H9 (cell line): Measurements from ENCODE around the gene ATP6V1D. TPM values are rescaled to one million over a fixed set of nuclear protein-coding genes. Genes with fewer than 3 reads are reported as not detected.

Source experiments
- DNase-seq: peaks from one replicate; pipeline ENCODE4 v3.0.0-alpha.2; 2017
- H2AFZ ChIP-seq: one replicate; pipeline ENCODE4 v1.6.1; 2013; ENCODE audit warnings: mild to moderate bottlenecking, low read length, control low read depth, moderate library complexity
- H2AK5ac ChIP-seq: 2 replicates; pipeline ENCODE4 v1.6.1; 2013; ENCODE audit warnings: low read length, control low read depth, mixed read lengths; ENCODE audit not compliant: insufficient read length
- H2BK120ac ChIP-seq: one replicate; pipeline ENCODE4 v1.6.1; 2013; ENCODE audit warnings: low read depth, mild to moderate bottlenecking, low read length, control low read depth, inconsistent platforms; ENCODE audit not compliant: poor library complexity, severe bottlenecking
- H2BK12ac ChIP-seq: 2 replicates; pipeline ENCODE4 v1.6.1; 2013; ENCODE audit warnings: low read length, control low read depth, mixed read lengths, low read depth; ENCODE audit not compliant: insufficient read length
- H2BK15ac ChIP-seq: 2 replicates; pipeline ENCODE4 v1.6.1; 2013; ENCODE audit warnings: low read depth, low read length, control low read depth
- H2BK20ac ChIP-seq: one replicate; pipeline ENCODE4 v1.6.1; 2013; ENCODE audit warnings: low read depth, mild to moderate bottlenecking, low read length, control low read depth, inconsistent platforms; ENCODE audit not compliant: poor library complexity, severe bottlenecking
- H2BK5ac ChIP-seq: 2 replicates; pipeline ENCODE4 v1.6.1; 2013; ENCODE audit warnings: low read length, control low read depth, mixed read lengths; ENCODE audit not compliant: insufficient read length
- H3K14ac ChIP-seq: 2 replicates; pipeline ENCODE4 v1.6.1; 2013; ENCODE audit warnings: low read length, control low read depth; ENCODE audit not compliant: insufficient read depth
- H3K18ac ChIP-seq: 2 replicates; pipeline ENCODE4 v1.6.1; 2013; ENCODE audit warnings: low read depth, mild to moderate bottlenecking, mixed read lengths, low read length, control low read depth; ENCODE audit not compliant: insufficient read length
- H3K23ac ChIP-seq: 2 replicates; pipeline ENCODE4 v1.6.1; 2013; ENCODE audit warnings: low read length, control low read depth, mixed read lengths, low read depth; ENCODE audit not compliant: insufficient read length
- H3K23me2 ChIP-seq: 2 replicates; pipeline ENCODE4 v1.6.1; 2013; ENCODE audit warnings: low read depth, mild to moderate bottlenecking, mixed read lengths, low read length, control low read depth; ENCODE audit not compliant: insufficient read length, poor library complexity, severe bottlenecking
- H3K27ac ChIP-seq: 2 replicates; pipeline ENCODE4 v1.5.1; 2013; ENCODE audit warnings: low read length, control low read depth, mixed read lengths, low read depth; ENCODE audit not compliant: insufficient read length
- H3K27me3 ChIP-seq: 2 replicates; pipeline ENCODE4 v1.6.1; 2013; ENCODE audit warnings: low read length, control low read depth, inconsistent platforms; ENCODE audit not compliant: insufficient read depth
- H3K4ac ChIP-seq: 2 replicates; pipeline ENCODE4 v1.6.1; 2013; ENCODE audit warnings: low read depth, mild to moderate bottlenecking, control low read depth, inconsistent platforms, low read length, moderate library complexity
- H3K4me1 ChIP-seq: 2 replicates; pipeline ENCODE4 v1.6.1; 2013; ENCODE audit warnings: low read length, control low read depth, inconsistent platforms; ENCODE audit not compliant: insufficient read depth
- H3K4me2 ChIP-seq: 2 replicates; pipeline ENCODE4 v1.6.1; 2013; ENCODE audit warnings: low read length, control low read depth, mixed read lengths; ENCODE audit not compliant: insufficient read length, insufficient read depth
- H3K56ac ChIP-seq: 2 replicates; pipeline ENCODE4 v1.6.1; 2013; ENCODE audit warnings: low read depth, mild to moderate bottlenecking, mixed read lengths, low read length, control low read depth; ENCODE audit not compliant: insufficient read length
- H3K79me1 ChIP-seq: 2 replicates; pipeline ENCODE4 v1.6.1; 2013; ENCODE audit warnings: low read depth, mild to moderate bottlenecking, moderate library complexity, low read length, control low read depth, inconsistent platforms; ENCODE audit not compliant: insufficient read depth, poor library complexity, severe bottlenecking
- H3K79me2 ChIP-seq: 2 replicates; pipeline ENCODE4 v1.6.1; 2013; ENCODE audit warnings: low read length, control low read depth, inconsistent platforms; ENCODE audit not compliant: insufficient read depth
- H3K9ac ChIP-seq: 2 replicates; pipeline ENCODE4 v1.6.1; 2013; ENCODE audit warnings: low read length, control low read depth, mixed read lengths; ENCODE audit not compliant: insufficient read length; ENCODE audit errors: extremely low read depth
- H3K9me3 ChIP-seq: one replicate; pipeline ENCODE4 v1.6.1; 2013; ENCODE audit warnings: low read depth, low read length, inconsistent platforms; ENCODE audit not compliant: control insufficient read depth
- H3T11ph ChIP-seq: one replicate; pipeline ENCODE4 v1.6.1; 2013; ENCODE audit warnings: mild to moderate bottlenecking, low read length, control low read depth, inconsistent platforms
- H4K20me1 ChIP-seq: one replicate; pipeline ENCODE4 v1.6.1; 2013; ENCODE audit not compliant: control insufficient read depth, insufficient read length, insufficient read depth
- H4K5ac ChIP-seq: 2 replicates; pipeline ENCODE4 v1.6.1; 2013; ENCODE audit warnings: low read depth, mild to moderate bottlenecking, mixed read lengths, low read length, control low read depth; ENCODE audit not compliant: insufficient read length
- H4K8ac ChIP-seq: replicated peaks from 2 replicates; pipeline ENCODE4 v1.6.1; 2013; ENCODE audit warnings: low read length, control low read depth, mixed read lengths, low read depth; ENCODE audit not compliant: insufficient read length
- H4K91ac ChIP-seq: 2 replicates; pipeline ENCODE4 v1.6.1; 2013; ENCODE audit warnings: low read depth, mild to moderate bottlenecking, moderate library complexity, mixed read lengths, low read length, control low read depth; ENCODE audit not compliant: insufficient read length
- H3K27ac Mint-ChIP-seq, 3 experiments: 2 replicates in 2 of 3; 3 replicates in 1 of 3; pipeline ENCODE4 v1.8.0; 2020 to 2021; ENCODE audit warnings: mixed read lengths in 3 of 3, mild to moderate bottlenecking in 1 of 3, moderate library complexity in 1 of 3
- H3K27me3 Mint-ChIP-seq: 2 replicates; pipeline ENCODE4 v1.8.0; 2021; ENCODE audit warnings: low read depth, mild to moderate bottlenecking, moderate library complexity, mixed read lengths
- H3K36me3 Mint-ChIP-seq, 3 experiments: 2 replicates in 2 of 3; 3 replicates in 1 of 3; pipeline ENCODE4 v1.8.0; 2020 to 2021; ENCODE audit warnings: low read depth in 3 of 3, mixed read lengths in 3 of 3; ENCODE audit not compliant: insufficient read depth in 1 of 3
- H3K4me1 Mint-ChIP-seq, 2 experiments: 2 replicates each; pipeline ENCODE4 v1.8.0; 2020; ENCODE audit warnings: mixed read lengths in 2 of 2
- H3K4me3 Mint-ChIP-seq, 2 experiments: 2 replicates in 1 of 2; 3 replicates in 1 of 2; pipeline ENCODE4 v1.8.0; 2020 to 2021; ENCODE audit warnings: mild to moderate bottlenecking in 2 of 2, mixed read lengths in 2 of 2, moderate library complexity in 1 of 2
- H3K9me3 Mint-ChIP-seq, 2 experiments: 2 replicates in 1 of 2; 3 replicates in 1 of 2; pipeline ENCODE4 v1.8.0; 2020; ENCODE audit warnings: mild to moderate bottlenecking in 2 of 2, mixed read lengths in 2 of 2, moderate library complexity in 1 of 2
- CTCF ChIP-seq: fragments of 200-600 bp; sonication (generic); conservative IDR thresholded peaks from 3 replicates; pipeline ENCODE4 v1.8.0; 2021; ENCODE audit warnings: antibody characterized with exemption, mild to moderate bottlenecking
- WGBS: extraction: QIAGEN DNeasy Blood & Tissue Kit; methylation state at CpG from one replicate; pipeline ENCODE4 v1.1.7; 2013; ENCODE audit warnings: missing lambda C conversion rate, low lambda C conversion rate, mixed read lengths; ENCODE audit not compliant: insufficient read length; ENCODE audit errors: extremely low coverage; 5-methylcytosine and 5-hydroxymethylcytosine counted together
- total RNA-seq: library from RNA; stranded (reverse); gene quantifications from 2 replicates; pipeline ENCODE4 v1.2.1, GENCODE V29; 2021

ATP6V1D gene
- total RNA-seq, 1 experiment from 2014 or later = 85.7 TPM

DNA sequence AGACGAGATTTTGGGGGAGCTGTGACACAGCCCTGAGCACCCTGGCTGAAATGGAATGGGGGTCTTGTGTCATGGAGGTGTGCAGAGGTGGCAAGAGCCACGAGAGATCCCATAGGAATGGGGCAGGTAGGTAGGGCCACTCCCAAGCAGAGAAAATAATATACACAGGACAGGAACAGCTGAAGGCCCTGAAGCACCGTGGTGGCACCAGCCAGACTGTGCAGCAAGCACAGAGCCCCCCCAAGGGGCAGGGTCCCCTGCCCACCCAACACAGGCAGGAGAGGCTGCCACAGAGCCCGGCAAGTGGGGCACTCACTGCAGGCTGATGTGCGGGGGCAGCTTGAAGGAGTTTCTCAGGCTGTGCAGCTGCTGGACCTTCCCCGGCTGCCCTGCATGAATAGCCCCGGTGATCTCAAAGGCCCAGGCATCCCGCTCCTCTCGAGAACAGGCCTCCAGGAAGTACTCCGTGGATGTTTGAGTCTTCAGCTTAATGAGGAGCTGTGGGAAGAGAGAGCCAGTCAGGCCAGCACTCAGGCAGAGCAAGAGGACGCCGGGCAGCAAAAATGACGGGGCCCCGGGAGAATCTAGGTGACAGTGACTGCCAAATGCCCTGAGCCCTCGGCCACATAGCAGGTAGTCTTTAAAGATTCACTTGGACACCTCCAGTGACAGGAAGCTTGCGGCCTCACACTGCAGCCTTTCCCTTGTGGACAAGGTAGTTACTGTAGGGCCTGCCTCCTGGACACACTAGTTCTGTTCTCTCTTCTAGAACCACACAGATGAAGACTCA, 35.7 kb upstream of the ATP6V1D start:
- Histone ChIP-seq H4K91ac (no peak overlapping the region), H3K23me2 (no peaks in the 10 kb centered on the region), H3K14ac (no peak overlapping the region), H3K4ac (no peak overlapping the region), H2AK5ac (no peak overlapping the region), H2BK15ac (no peak overlapping the region), H2BK120ac (no peak overlapping the region), H3K56ac (no peak overlapping the region), H3K4me1 (no peaks in the 10 kb centered on the region; the same call in 1 of the 2 replicates), H3K79me2 (no peaks in the 10 kb centered on the region), H3K9ac (no peak overlapping the region), H4K20me1 (no peaks in the 10 kb centered on the region), H3T11ph (no peak overlapping the region), H2AFZ (no peak overlapping the region), H3K27me3 (no peaks in the 10 kb centered on the region), H3K79me1 (no peaks in the 10 kb centered on the region), H2BK20ac (no peak overlapping the region), H3K4me2 (no peak overlapping the region), H3K27ac (no peak overlapping the region), H3K23ac (no peak overlapping the region), H2BK12ac (no peak overlapping the region), H4K5ac (no peak overlapping the region), H3K18ac (no peak overlapping the region), H4K8ac (no peak overlapping the region), H2BK5ac (no peak overlapping the region), H3K9me3 (no peaks in the 10 kb centered on the region)
- TF ChIP-seq CTCF = no peak
- Mint-ChIP-seq H3K4me1 (peaks cover 5 to 6% of the 10 kb centered on the region in 2 experiments), H3K27me3 (peaks cover 2% of the 10 kb centered on the region), H3K27ac (no peak overlapping the region; a peak in 2 of 7 replicates), H3K36me3 (no peaks in the 10 kb centered on the region), H3K9me3 (no peaks in the 10 kb centered on the region), H3K4me3 (no peak overlapping the region)
- DNase-seq = no peak
- WGBS = no CpG with 5 or more reads among the region's 16 CpGs
